ENCODE measurements around the gene MIR17HG.
A peak's percentile ranks its signal among the peaks of the same experiment; 100 is the strongest.
"Not testable (repeated sequence)": the region's sequence is repeated elsewhere in the genome, so short reads cannot be mapped to it uniquely, and the experiment has no call there.

MIR17HG gene

DNA sequence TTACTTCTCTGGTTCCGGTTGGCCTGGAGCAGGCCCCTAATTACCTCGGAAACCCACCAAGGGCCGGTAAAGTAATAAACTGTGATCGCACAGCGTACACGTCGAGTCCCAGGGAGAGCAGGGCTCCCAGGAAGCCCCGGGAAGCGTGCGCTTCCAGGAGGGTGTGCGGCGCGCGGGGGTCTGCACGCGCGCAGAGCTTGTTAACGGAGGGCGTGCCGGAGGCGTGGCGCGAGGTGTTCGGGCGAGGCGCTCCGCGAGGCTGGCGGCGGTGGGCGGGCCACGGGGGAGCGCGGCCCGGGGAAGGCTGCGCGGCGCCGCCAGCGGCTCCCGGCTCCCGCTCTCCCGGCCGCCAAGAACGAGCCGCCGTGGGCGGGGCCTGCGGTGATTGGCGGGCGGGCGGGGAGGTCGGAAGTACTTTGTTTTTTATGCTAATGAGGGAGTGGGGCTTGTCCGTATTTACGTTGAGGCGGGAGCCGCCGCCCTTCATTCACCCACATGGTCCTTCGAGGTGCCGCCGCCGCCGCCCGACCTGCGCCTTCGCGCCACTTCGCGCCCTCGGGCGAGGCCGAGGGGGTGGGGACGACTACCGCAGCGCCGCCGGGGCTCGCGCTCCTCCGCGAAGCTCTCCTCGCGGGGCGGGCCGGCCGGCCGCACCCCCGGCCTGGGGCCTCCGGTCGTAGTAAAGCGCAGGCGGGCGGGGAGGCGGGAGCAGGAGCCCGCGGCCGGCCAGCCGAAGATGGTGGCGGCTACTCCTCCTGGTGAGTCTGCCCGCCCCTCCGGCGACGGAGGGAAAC lies at the start of gene MIR17HG:
TSS of gene MIR17HG (plus strand) at position 486 of the 794 bp plus-strand sequence.
- peak; percentile 89 for DNase-seq (ENCODE audit: low spot score)

DNA sequence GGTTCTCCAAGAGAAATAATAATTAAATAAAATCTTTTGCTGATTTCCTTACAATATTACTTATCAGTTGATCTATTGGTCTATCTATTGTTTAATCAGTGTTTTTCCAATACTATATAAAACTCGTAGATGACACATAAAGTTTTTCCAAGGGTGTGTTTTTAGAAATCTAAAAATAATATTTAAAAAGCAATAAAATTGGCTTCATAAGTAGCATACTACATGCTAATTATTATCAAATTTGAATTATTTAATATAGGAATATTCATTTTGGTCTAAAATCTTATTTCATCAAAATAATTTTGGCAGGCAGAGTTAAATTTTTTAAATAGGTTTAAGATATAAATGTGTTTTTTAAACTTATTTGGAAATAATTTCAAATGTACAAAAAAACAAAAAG lies 49.4 kb upstream of the MIR17HG start:
- DNase-seq (ENCODE audit: low spot score): no peak

DNA sequence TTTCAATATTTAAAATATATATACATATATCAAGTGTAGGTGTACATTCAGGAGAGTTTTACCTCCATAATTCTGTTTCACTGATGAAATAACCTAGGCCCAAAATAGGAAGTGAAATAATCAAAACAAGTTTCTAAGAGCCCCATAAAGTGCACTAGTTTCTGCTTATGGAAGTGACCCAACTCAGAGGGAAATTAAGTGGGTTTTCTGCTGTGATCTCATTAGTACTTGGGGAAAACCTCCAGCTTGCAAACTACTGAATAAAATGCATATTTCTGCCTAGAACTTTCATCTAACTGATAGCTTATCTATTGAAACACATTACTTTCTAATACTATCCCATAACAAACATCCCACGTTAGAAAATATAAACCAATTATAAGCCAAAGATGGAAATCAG lies 45.4 kb upstream of the MIR17HG start:
- no peak for DNase-seq (ENCODE audit: low spot score)

DNA sequence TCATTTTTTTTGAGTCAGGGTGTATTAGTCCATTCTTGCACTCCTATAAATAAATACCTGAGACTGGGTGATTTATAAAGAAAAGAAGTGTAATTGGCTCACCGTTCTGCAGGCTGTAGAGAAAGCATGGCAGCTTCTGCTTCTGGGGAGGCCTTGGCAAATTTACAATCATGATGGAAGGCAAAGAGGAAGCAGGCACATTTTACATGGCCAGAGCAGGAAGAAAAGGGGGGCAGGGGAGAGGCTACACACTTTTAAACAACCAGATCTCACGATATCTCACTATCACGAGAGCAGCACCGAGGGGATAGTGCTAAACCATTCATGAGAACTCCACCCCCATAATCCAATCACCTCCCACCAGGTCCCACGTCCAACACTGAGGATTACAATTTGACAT lies 44.5 kb upstream of the MIR17HG start:
- DNase-seq (ENCODE audit: low spot score): no peak

DNA sequence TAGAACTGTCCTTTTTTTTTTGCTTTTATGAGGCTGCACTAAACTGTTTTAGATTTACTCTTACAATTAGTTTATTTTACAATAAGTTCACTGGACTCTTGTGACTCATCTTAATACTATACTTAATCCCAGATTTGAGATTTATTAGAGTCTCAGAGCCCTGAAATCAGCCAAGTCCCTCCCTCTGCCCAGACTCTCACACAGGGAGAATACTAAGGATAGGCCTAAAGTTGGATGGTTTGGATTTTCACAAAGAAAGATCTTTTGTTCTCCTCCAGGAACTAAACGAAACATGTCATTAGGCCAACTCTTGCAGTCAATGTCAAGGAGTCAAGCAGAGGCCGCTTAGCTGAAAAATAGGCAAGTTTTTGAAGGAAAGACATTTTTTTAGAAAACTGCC lies 42.7 kb upstream of the MIR17HG start:
- no peak for DNase-seq (ENCODE audit: low spot score)

DNA sequence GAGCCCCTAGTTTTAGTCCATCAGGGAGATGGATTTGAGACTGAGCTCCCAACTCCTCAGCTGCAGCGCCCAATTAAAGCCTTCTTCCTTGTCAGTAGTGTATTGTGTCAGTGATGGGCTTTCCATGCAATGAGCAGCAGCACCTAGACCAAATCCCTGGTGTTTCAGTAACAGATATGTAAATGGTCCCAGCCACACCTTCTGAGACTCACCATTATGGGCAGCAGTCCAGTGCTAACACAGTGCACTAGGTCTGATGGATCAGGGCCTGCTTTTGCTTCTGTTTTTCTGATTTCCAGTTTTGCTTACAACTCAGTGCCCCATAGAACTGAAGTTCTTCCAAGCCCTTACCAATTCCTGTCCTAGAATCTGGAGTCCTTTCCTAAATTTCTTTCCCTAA lies 41.8 kb upstream of the MIR17HG start:
- no peak for DNase-seq (ENCODE audit: low spot score)

DNA sequence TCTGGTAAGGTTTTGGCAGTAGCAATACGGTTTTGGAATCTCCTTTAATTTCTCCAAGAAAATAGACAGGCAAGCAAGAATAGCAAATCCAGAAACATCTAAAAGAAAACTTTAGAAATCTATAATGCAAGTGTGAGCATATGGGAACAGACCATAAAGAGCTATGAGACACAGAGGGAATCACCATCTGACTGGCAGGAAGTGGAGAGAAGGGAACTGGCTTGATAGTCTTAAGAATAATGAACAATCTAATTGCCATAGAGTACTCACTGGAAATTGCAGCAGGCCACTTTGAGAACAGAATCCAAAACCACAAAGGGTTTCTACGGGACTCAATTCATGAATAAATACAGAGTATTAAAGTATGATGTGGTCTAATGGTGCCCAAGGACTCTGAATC lies 39.6 kb upstream of the MIR17HG start:
- DNase-seq (ENCODE audit: low spot score): no peak

DNA sequence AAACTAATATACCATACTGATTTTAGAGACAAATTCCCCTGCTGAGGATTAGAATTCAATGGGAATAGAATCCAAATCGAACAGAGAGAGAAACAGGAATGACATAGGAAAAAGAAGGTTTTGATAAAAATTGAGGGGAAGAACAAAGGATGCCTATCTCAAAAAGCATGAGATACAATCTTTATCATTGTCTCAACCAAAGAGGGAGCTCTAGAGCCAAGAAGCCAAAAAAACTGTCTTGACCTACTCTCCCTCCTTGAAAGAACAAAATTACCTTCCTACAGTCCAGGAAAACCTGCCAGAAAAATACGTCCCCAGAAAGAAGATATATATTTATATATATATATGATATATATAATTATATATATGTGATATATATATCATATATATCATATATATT lies 39.2 kb upstream of the MIR17HG start:
- DNase-seq (ENCODE audit: low spot score): no peak

DNA sequence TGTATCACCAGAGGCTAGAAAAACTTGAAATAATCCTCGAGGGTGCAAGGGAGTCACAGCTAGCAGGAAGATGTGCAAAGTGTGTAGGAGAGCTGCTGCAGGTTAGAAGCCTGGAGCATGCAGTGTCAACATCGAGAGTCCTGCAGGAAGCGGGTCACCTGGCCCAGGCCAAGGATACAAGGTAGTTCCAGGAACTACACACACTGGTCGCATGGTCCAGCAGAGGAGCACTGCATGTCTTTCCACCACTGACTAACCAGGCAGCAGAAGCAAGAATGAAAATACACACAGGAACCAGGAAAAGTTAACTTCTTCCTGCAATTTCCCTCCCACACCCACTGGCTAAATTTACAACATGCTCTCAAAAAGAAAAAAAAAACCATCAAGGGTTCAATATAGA lies 36.0 kb upstream of the MIR17HG start:
- no peak for DNase-seq (ENCODE audit: low spot score)

DNA sequence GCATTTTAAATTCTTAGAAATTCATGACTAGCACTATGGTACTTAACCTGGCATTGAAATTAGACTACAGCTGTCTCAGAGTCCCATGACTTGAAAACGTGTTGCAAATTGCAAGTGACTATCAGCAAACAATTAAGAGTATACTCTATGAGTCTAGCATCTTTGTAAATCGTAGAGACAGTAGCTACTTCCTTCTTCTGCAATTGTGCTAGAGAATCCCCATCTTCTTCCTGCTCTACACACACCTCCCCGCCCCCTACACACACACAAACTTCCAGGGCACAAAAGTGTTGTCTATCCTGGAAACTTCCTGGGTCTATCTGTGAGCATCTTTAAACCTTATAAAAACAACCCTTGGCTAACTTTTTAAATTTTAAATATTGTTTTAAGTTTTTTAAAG lies 35.2 kb upstream of the MIR17HG start:
- DNase-seq (ENCODE audit: low spot score): no peak

DNA sequence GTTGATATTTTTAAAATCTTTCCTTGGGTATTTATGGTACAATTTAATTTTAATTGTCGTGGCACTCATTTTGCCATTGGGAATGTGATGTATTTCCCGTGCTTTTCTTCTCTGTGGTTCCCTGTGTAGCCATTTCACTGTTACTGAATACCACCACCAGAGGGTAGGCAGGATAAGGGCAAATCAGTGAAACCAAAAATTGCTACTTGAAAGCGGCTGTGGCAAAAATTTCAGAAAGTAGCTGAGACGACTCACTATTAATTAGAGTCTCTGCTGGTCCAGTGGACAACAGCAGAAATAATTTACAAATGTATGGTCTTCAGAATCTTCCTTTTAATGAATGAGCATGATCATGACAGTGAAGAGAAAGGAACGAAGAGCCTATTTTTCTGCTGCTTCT lies 34.4 kb upstream of the MIR17HG start:
- peak; percentile 2 for DNase-seq (ENCODE audit: low spot score)

DNA sequence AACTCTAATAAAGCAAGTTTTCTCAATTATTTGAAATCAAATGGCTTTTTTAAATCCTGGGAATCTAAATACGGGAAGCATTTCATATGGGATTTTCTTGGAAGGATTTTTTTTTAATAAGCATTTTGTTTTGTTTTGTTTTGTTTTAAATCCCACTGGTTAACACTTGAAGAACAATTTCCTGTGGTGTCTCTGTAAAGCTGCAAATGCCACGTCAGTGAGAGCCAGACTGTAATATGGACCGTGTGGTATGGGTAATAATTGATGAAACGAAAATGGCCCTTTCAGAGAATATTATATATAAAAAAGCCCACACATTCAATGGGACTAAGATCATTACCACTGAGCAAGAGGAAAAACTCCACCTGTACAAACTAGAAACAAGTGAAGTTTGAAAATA lies 33.9 kb upstream of the MIR17HG start:
- DNase-seq (ENCODE audit: low spot score): no peak

DNA sequence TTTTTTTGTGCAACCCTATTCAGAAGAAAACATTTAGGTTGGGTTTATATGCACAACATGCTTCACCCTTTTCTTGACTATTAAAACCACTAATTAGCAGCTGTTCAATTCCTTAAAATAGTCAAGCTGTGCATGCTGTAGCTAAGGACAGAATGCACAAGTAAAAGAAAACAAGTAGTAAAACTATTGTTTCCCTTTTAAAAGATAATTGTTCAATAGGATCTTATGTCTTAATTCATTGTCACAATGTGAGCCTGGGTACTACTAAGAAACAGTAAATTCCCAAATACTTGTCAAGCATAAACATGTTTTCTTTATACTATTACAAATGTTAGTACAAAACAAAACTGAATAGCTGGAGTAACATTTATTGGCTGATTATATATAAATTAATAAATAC lies 32.6 kb upstream of the MIR17HG start:
- DNase-seq (ENCODE audit: low spot score): no peak

DNA sequence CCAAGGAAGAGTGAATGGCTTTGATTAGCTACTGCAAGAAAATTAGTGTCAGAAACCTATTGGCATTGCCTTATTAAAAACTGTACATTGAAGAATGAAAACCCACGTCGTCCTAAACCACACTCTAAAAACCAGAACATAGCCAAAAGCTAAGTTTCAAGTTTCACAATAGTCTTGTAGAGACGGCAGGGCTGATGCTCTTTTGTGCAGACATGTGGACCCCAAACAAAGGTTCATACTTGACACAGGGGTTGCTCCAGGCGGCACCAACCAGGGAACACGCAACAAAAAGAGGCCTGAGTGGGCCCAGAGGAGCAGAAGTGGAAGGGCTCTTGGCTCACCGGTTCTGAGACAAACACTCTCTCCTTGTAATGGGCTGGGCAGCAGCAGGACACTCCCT lies 28.6 kb upstream of the MIR17HG start:
- no peak for DNase-seq (ENCODE audit: low spot score)

DNA sequence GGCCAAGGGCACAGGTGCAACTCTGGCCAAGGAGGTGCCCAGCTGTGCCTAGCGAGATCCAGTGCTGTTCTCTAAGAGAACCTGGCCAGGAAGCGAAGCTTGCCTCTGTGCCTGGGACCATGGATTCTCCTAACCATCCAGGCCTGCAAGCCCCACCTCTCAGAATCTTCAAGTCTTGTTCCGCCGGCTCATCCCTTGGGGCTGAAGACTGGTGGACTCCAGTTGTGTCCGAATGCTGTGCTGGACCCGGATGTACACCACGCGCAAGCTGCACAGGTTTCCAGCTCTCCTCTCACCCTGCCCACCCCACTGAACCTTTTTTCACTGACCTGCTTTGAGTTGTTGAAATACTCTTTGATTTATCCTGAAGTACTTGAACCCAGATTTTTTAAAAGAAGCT lies 27.5 kb upstream of the MIR17HG start:
- DNase-seq (ENCODE audit: low spot score): no peak

DNA sequence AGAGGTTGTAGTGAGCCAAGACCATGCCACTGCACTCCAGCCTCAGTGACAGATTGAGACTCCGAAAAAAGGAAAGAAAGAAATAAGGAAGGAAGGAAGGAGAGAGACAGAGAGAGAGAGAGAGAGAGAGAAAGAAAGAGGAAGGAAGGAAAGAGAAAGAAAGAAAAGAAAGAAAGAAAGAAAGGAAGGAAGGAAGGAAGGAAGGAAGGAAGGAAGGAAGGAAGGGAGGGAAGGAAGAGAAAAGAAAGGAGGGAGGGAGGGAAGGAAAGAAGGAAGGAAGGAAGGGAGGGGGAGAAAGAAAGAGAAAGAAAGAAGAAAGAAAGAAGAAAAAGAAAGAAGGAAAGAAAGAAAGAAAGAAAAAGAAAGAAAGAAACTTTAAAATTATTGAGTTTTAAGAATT lies 26.5 kb upstream of the MIR17HG start:
- DNase-seq (ENCODE audit: low spot score): not testable (repeated sequence)

DNA sequence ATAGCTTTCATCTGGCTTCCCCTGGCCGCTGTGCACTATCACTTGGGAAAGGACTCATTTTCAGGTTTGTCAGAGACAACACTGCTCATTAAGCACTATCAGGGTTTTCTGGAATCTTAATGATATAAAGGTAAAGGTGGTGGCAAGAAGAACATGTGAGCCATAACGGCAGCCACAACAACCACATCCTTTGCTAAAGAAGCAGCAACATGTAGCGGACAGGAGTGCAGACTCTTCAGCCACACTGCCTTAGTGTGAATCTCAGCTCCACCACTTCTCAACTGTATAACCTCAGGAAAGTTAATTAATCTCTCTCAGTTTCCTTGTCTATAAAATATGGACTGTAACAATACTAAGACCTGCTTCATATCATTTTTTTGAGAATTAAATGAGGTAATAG lies 24.1 kb upstream of the MIR17HG start:
- no peak for DNase-seq (ENCODE audit: low spot score)

DNA sequence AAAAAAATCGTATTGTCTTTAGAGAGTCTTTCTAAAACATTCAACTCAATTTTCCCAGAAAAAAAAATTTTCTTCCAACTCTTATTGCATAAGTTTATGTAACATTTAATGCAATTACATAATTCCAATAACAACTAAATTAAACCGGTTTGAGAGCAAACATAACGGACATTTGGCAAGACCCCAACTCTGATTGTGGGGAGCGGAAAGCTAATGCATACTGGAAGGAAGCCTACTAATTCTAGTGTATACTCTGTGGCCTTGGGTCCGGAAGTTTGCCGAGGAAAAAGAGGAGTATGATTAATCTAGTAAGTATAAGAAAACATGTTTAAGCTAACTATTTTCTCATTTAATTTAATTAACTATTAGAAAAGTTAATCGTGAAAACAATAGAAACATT lies 21.3 kb upstream of the MIR17HG start:
- DNase-seq (ENCODE audit: low spot score): no peak

DNA sequence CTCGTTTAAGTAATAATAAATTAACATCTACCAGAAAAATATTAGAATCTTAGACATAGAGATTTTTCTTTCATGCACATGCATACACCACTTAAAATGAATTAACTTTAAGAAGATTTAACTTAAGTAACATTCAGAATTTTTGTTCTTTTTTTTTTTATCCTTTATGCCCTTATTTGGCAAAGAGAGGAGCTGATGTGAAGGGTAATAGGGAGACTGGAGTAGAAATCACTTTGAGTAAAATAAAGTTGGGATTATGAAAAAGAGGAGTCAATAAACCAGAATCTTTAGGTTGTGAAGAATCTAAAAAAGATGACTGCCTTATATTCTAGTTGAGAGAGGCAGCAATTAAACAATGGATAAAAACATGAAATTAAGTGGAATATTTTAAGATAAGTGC lies 18.8 kb upstream of the MIR17HG start:
- no peak for DNase-seq (ENCODE audit: low spot score)

DNA sequence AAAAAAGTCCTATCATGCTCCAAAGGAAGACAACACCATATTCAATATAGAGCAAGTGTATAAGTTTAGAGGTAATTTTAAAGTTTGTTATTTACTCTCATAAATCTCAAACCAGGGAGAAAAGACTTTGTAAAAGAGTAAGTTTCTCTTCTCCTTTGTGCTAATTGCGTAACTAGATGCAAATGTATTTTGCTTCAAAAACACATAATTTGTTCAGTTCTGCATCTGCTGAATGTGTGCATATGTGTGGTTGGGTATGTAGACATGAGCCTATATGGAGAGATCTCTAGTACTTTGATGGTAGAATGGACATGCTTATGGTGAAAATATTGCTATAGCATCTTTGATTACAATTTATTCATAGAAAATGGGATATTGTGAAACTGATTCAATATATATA lies 17.8 kb upstream of the MIR17HG start:
- no peak for DNase-seq (ENCODE audit: low spot score)

DNA sequence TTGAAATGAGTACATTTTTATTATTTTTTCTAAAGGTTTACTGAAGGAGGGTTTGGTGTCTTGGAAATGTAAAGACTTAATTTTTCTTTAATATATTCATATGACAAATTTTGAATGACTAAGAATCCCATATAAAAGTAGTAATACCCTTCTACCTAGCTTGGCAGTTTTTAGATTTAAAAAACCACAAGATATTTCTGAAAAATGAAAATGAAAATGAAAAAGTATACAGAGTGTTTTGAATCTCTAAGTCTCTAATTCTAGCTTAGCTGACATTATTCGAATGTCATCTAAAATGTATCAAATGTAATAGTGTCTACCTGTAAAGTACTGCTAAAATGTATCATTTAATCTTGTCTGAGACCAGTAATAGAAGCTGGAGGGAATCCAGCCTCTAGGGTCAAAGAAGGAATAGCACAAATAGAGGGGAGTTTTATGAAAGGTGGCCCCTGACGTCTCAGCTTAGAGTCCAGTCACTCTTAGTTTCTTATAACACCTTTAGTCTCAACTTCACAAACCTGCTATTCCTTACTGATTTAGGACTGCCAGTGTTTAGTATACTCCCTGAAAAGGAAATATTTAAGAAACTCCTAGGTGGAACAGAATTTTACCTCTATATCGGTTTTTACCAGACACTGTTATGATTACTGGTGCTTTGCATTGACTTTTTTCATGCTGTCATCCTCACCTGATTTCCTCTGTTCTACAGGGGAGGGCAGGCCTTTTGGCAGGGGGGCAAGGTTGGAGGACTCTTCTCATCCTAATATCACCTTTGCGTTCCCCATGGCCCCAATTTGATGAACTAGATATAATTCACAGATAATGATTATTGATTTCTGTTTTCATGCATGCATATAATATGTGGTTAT lies 16.2 kb upstream of the MIR17HG start:
- no peak for DNase-seq (ENCODE audit: low spot score)

DNA sequence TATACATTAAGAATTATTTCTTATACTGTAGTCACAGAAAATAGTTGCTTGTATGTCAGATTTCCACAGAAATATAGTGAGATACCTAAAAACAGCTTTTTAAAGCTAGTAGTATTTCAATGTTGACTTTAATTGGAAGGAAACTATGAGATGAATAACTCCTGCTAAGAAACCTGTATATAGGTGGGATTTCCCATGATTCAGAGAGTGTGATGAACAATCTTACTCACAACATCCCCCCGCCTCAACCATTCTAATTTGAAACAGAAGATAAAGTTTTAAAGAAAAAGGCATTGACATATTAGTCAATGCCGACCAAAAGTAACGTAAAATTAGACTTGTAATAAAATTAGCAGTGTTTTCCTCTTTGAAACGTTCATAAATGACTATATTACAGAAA lies 1.4 kb upstream of the MIR17HG start:
- DNase-seq (ENCODE audit: low spot score): no peak

DNA sequence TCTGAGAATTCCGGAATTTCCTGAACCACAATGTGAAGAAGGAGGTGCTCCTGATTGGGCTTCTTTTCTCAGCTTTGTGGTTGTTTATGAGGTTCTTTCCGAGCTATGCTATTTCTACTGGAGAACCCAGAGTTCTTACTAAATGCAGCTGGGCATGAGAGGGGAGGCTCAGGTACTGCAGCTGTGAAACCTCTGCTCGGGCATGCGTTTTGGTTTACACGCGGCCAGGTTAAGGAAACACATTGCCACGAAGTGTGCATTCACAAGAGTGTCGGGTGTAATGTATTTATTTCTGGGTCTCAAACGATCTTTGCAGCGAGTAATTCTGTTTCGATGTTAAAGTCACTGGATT lies 661 bp upstream of the MIR17HG start:
- DNase-seq (ENCODE audit: low spot score): no peak
